Stimulated activated CD8-positive, alpha-beta memory T cell treated with anti-CD3 and anti-CD28 coated beads, Interleukin-2, amount 100 ng/mL, for 1 hour (primary cell): ENCODE data around the gene NFKB1.

Source experiments
- DNase-seq, 2 donors: peaks; one replicate each; pipeline ENCODE4 v3.0.0-alpha.2; 2020; ENCODE audit warnings: low read depth in 2 of 2

NFKB1 gene

DNA sequence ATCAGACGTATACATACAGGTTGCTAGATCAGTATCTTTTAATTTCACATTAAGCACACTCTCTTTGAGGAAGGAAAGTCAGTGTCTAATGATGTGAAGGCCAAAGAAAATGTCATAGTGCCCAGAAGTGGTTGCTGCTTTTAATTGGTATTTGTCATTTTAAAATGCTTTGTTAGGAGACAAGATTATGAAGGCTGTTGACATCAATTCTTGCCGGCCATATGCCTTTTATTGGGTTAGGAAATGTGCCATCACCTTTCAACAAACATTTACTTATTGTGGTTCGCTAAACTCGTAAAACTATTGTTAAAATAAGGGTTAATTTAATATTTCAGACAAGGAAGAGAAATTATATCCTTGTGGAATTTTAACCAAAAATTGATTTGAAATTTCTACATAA lies 32.2 kb downstream of the NFKB1 start:
- no peak for DNase-seq

DNA sequence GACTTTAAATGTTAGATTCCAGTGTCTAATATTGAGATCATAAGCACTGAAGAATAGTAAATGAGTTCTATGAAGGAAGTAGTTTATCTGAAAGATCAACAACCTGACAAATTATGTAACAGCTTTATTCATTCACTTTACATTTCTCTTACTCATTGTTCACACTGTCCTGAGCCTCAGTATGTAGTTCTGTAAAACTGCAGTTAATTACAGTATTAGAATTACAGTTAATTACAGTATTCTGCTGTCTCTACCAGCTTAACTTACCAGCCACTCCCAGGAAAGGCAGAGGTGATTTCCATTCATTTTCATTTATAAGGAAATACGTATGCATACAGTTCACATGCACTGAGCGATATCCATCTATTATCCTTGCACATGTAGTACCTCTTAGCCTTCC lies 32.7 kb downstream of the NFKB1 start:
- DNase-seq: no peak

DNA sequence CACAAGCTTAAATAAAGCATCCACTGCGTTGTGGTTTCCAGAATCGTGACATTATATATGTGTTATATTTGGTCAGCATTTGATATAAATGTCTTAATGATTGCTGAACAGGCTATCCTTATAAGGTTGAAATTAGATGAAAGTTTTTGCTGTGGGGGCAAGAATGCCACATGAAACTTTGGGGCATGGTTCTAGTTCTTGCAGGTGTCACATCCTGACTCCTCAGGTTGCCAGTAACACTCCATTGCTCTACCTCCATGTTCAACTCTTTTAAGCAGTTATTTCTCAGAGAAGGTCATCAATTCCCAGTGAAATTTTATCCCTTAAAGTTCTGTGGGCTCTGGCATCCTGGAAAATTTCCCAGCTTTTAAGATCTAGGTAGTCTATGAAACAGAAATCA lies 33.7 kb downstream of the NFKB1 start:
- no peak for DNase-seq

DNA sequence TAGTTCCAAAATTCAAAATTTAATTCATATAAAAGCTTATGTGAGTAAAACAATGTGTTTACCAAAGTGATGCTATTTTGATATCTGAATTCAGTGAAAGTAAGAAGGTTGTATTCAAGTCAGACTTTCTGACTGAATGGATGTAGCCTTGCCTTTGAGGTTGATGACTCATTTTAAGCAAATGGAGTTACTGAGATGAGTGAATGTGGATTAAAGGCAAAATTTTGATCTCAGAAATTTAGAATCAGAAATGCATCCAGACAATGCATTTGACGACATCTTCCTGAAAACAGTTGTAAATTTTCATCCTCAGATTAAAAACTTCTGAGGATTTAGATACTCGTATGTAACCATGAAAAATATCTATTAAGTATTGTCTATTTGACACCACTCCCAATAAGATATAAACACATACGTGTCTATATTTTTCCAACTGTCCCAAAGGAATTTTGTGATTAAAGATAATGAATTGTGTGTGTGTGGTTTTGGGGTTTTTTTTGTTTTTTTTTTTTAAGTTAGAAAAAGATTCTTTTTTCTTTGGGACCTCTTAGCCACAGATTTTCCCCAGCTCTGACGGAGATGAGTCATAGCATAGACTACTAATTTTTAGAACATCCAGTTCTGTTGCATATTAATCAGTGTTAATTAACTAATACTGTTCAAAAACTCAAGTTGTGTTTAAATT lies 34.4 kb downstream of the NFKB1 start:
- no peak for DNase-seq

DNA sequence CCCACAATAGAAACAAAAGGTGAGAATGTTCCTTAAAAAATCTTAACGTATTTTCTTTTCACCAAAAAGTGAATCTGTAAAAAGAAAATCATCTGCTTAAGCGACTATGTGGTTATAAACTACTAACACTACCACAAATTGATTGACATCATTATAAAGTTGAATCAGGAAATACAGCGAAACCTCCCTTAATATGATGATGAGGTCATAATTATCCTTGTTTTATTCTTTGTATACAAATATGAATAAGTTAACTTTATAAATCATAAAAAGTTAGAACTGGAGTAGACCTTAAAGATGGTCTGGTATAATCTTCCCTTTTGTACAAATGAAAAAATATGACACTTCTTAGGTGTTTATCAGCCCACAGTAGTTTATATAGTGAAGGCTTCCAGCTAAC lies 35.6 kb downstream of the NFKB1 start:
- DNase-seq: no peak

DNA sequence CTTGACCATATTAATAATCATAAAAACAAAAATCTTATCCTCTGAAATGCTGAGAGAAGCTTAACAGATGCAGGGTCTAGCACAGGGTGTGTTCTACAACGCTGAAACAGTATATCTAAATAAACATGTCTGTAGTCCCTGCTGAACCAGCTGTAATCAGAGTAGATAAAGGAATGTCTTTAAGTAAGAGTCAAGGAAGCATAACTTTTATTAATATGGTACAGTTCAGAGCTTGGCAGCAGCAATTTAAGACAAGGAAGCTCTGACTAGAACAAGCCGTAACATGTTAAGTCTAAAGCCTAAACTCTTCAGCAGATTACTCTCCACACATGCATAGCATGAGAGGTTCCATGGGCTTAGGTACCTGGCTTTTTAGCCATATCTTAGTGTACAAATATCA lies 36.1 kb downstream of the NFKB1 start:
- DNase-seq: no peak

DNA sequence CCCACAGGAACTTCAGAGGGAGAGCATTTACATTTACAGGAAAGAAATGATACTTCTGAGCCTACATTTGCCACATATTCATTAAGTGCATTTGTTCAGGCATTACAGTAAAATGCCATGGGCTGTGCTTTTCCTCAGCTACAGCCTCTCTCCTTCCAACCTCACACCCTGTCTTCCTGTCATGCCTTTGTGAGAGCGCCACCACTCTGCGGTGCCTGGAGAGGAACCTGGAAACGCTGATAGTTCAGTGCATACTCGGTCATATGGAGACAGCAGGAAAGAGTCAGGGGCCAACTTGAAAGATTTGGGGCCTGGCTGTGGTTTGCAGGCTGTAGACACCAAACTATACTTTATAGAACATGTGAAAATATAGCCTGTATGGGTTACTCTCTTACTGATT lies 40.5 kb downstream of the NFKB1 start:
- no peak for DNase-seq

DNA sequence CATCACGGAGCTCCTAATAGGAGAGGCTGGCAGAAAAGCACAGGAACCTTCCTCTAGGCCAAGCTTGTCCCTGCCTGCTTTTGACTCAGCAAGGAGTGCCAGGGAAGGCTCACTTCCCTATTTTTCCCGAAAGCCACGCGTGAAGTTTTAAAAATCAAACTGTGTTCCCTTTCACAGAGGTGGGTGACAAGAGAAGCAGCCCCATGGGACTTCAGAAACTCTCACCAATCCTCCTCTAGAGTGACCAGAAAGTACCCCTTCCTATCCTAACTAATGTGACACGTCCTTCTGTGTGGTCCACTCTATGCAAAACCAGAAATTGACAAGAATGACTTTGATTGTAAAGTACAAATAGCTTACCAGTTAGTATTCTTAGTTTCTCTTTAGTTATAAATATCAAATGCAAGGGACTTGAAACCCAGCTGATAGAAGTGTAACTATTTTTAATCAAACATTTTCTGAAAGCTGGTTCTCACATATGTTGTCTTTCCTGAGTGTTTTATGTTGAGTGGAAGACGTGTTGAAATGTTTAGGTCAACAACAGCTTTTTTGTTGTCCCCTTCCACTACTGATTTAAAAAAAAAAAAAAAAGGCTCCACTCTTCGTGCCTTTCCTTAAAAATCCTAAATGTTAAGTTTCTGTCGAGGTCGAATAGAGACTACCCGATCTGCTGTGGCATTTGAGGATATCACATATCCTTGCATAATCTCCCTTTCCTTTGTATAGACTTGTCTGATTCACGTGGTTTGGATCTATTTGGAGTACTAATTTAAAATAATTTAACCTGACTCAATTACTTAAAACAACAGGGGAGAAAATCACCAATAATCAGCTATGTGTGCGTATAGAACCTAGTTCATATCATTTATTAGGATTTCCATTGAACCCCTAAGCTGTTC lies 42.1 kb downstream of the NFKB1 start:
- no peak for DNase-seq

DNA sequence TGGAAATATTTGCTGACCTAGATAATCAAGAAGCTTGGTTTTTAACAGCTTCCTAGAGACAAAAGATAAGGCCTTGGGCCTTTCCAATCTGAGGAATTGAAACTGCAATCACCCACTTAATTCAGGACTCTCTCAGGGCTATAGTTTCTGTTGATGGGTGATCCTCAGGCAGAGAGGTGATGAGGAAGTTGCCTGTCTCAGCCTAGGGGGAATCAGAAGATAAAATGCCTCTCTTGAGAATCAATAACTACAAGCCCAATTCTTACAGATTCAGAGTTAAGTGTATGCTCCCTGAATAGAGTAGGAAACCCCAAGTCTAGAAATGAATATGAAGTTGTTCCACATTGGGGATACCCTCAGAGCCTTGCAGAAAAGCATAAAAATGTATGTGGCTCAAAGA lies 45.5 kb downstream of the NFKB1 start:
- no peak for DNase-seq

DNA sequence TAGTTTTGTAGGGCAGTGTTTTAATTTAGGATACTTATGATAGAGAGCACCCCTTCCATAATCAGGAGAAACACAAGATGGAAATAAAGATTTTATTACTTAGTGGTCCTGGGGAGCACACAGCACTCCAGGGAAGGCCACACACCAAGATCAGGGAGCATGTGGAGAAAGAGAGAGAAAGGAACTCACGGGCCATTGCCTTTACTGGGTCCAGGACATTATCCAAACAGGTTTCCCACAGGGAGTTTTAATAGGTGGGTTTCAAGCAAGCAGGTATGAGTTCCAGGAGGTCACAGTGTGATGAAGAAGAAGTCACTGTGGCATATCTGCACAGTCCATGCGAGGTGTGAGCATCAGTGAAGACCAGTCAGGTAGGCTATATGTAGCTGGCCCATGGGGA lies 46.8 kb downstream of the NFKB1 start:
- no peak for DNase-seq

DNA sequence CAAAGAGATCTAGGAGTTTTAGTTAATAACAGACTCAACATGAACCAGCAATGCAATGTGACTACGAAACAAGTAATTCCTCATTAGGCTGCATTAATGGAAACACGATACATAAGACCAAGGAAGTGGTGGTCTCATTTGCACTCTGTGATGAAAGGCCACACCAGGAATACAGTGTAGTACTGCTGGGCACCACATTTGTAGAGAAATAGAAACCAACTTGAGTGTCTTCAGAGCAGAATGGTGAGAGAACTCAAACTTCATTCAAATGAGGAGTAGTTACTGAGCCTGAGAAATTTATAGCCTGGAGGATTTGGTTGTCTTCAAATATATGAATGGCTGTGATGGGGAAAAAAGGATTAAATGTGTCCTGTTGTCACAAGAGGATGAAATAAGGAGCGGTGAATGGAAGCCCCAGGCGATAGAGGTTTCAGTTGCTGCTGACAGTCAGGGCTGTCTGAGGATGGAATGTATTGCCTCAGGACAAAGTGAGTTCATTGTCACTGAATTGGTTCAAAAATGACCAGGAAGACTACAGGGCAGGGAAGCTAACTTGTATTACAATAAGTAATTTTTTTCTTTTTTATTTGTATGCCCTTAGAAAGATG lies 50.9 kb downstream of the NFKB1 start:
- DNase-seq: no peak

DNA sequence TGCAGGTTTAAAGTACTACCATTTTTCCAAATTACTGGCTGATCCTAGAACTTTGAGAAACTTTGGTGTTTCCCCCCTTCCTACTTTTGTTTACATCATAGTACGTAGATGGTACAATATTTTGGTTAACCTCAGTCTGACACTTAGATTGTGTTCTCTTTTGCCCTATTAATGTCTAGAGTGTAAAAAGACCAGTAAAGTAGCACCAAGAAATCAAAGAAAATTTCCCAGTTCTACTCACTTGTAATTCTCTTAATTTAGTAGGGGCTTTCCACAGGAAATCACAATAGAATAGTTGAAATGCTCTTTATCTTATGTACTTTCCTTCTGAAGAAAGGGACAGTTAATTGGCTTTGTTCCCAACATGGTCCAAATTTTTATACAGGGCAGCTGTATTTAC lies 51.6 kb downstream of the NFKB1 start:
- DNase-seq: no peak

DNA sequence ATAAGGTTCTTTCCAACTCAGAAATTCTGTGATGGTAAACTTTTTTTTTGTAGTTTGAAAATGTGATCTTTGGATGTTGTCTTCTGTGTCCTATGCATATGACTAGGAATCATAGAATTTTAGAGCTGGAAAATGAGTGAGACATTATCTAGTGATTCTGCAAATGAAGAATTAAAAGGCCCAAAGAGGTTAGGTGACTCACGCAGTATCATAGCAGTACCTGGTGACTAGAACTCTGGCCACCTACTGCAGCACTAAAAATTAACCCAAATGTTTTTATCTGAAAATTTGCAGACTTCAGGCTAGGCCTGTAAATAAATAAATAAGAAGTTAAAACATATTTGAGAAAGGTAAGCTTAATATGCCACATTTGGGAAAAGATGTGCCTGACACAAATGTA lies 52.8 kb downstream of the NFKB1 start:
- DNase-seq: no peak

DNA sequence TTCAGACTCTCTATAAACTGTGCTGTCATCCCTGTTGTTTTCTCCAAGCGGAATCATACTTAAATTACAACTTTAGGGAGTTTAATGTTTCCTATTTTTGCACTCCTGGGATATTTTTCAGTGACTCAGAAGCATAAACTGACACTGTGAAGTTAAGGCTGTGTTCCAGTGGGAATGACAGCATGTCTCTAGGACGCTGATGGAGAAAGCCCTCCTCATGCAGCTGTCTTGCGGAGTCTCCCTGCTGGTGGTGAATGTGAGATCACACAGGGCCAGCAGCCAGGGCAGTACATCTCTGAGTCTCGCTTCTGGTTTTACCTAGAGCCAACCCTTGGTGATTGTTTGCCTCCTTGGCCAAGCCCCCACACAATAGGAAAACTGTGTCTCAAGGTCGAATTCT lies 53.3 kb downstream of the NFKB1 start:
- no peak for DNase-seq

DNA sequence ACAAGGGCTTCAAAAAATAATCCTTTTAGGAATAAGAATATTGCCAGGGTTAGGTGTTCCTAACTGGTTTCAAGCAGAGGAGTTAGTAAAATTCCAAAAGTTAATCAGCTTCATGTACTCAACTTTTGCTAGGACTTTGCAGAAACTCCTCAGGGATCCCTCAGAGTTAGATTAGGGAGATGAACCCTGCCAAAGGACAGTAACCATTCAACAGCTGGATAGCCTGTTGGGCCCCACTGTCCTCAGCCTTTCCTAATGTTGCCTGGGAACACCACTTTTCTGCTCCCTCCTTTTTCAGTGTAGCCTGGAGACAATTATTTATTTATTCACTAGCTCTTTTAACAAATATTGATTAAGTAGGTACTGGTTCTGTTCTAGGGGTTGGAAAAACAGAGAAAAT lies 53.8 kb downstream of the NFKB1 start:
- no peak for DNase-seq

DNA sequence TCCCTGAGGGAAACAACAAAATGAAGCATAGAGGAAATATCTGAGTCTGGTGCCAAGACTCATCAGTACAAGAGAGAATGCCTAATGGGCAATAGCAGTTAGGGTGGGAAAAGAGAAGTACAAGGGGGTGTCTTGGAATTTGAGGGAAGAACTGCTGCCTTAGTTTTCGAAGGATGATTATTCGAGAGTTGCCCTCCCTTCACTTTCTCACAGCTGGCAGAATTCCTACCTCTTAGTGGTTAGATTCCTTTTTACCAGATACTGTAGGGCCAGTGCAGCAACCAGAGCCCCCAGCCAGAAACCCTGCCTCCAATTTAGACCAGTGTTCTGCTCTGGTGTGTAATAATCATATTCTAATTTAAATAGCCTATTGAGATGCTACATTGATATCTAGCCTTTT lies 56.5 kb downstream of the NFKB1 start:
- DNase-seq: no peak

DNA sequence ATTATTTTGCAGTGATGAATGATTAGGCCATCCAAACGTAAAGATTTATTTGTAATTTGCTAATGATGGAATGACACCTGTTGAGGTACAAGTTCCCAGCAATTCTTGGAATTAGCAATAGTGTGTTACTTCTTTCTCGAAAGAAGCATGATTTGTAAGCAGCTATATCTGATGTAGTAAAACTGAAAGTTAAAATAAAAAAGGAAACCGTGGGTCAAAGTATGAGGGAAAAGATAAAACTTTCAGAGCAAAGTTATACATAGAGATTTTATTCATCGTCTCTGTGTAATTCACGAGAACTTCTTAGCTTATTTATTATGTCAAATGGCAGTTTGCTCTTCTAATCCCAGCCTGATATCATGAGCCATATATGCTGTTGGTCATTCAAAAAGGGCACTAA lies 59.0 kb downstream of the NFKB1 start:
- no peak for DNase-seq

DNA sequence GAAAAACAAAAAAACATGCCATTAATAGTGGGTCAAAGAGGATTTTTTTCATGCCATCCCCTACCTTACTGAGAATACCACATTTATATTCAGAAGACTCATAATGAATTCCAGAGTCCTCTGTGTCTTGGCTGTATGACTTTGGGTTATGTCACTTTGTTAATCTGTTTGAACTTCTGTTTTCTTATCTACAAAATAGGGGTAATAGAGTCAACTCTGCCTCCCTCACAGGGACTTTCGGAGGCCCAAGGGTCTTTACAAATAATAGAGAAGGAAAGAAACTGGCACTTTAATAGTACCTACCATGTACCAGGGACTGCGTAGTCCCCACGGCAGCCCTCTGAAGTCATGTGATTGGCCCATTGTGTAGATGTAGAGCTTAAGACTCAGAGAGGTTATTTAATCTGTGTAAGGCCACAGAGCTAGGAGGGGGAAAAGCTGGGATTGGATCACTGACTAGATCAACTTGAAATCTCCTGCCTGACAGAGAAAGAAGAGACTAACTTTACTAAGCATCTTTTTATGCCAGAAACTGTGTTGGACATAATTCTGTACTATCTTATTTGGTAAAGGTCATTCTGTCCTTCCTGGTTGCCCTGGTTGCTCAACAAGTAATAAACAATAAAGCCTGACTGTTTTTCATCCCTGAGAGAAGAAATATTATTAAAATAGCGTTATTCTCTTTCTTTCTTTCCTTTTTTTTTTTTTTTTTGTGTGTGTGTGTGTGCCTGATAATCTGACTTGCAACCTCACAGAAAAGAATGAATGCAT lies 59.6 kb downstream of the NFKB1 start:
- DNase-seq: no peak

DNA sequence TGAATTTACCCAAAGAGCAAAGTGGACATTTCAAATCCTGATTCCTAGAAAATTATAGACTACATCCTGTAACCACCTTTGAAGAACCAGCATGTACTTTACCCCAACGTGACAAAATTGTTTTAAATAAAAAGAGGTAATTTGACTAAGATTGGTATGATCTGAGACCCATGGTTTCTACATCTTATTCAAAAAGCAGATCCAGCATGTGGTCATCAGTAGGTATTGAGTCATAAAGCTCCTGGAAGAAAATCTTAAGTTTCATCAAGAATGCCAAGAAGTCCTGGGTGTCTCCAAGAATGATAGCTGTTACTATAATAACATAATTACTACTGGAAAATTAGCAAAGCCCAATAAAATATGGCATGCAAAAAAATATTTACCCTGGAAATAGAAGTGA lies 61.8 kb downstream of the NFKB1 start:
- no peak for DNase-seq

DNA sequence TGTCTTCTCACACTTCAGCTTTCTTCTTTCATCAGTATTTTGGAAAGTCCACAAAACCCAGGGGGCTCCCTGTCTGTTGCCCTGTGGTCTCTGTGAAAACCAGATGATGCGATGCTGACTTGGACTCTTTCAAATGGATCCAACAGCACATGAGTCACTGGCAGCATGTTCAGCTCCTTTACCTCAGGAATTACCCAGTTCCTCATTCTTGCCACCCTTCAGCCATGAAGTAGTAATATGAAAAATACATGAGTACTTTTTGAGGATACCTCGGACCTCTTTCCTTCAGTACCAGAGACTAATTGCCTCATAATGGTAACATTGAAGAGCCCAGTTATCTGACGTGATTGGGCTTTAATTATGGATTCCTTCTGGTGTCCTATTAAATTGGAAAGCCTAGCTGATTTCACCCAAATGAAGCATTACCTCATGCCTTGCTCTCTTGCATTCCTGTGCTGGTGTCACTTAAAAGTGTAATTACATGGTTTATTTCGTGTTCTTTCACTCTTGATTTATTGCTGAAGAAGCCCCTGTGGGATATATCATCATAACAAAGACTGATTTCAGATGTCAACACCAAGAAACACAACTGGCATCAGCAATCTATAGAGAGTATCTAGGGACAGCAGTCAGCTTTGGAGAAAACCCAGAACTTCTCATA lies 63.4 kb downstream of the NFKB1 start:
- DNase-seq: no peak

DNA sequence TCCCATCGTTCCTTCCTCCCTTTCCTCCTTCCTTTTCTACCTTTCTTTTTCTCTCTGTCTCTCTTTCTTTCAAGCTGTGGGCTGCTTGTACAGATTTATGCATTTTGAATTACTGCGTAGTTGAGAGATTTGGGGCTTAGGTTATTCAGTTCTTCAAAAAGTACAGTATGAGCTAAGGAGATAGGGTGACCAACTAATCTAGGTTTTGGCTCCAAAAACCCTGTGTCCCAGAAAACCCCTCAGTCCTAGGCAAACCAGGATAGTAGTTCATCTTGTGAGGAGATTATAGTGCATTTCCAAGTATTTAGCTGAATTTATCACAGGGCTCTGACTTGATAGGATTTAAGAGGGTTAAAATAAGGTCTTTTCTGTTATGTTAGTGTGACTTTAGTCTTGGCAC lies 64.5 kb downstream of the NFKB1 start:
- no peak for DNase-seq

DNA sequence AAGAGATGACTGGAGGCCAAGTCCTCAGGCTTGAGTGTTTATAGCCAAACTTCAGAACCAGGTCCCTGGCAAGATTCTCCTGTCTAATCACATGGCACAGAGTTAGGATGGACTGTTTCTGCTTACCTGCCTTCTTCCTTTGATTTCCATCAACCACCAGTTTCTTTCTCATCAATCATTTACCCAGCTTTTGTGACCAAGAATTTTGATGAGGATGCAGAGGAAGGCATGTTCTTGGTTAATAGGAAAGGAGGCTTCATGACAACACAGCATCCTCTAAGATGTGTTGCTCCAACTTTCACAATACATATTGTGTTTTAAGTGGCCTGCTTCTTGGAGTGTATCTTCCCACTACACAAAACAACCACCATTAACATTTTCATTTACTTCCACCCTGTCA lies 65.3 kb downstream of the NFKB1 start:
- no peak for DNase-seq
